C4-2B (cell line): ENCODE measurements around the gene UBALD2.
A peak's percentile ranks its signal among the peaks of the same experiment; 100 is the strongest.

ENCODE experiments used
- H3K27ac ChIP-seq: fragments of 450-650 bp; 2 replicates; pipeline ENCODE4 v1.5.1; 2017
- ZFX ChIP-seq: fragments of 450-650 bp; IDR thresholded peaks from 2 replicates; pipeline ENCODE4 v1.6.1; 2017
- TF ChIP-seq, protein P1 (sequence below): fragments of 450-650 bp; conservative IDR thresholded peaks from 2 replicates; pipeline ENCODE4 v1.5.1; 2017; ENCODE audit warnings: mild to moderate bottlenecking

The UBALD2 gene

GRCh38 chr17:76275382-76276068, 10.4 kb downstream of the UBALD2 start:
- TF ChIP-seq, protein P1, sequence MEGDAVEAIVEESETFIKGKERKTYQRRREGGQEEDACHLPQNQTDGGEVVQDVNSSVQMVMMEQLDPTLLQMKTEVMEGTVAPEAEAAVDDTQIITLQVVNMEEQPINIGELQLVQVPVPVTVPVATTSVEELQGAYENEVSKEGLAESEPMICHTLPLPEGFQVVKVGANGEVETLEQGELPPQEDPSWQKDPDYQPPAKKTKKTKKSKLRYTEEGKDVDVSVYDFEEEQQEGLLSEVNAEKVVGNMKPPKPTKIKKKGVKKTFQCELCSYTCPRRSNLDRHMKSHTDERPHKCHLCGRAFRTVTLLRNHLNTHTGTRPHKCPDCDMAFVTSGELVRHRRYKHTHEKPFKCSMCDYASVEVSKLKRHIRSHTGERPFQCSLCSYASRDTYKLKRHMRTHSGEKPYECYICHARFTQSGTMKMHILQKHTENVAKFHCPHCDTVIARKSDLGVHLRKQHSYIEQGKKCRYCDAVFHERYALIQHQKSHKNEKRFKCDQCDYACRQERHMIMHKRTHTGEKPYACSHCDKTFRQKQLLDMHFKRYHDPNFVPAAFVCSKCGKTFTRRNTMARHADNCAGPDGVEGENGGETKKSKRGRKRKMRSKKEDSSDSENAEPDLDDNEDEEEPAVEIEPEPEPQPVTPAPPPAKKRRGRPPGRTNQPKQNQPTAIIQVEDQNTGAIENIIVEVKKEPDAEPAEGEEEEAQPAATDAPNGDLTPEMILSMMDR: no peak
- TF ChIP-seq ZFX: no peak
- H3K27ac ChIP-seq: no peak overlapping the region

- no peak for TF ChIP-seq ZFX
- TF ChIP-seq, protein P1: no peak
- no peak overlapping the region for H3K27ac ChIP-seq
Observed at GRCh38 chr17:76276069-76276431, 10.9 kb downstream of the UBALD2 start.

GRCh38 chr17:76276461-76277299, 11.5 kb downstream of the UBALD2 start:
- peak overlapping the region; percentile 5; the same call in 1 of the 2 replicates for H3K27ac ChIP-seq
- no peak for TF ChIP-seq ZFX
- TF ChIP-seq, protein P1: no peak

DNA sequence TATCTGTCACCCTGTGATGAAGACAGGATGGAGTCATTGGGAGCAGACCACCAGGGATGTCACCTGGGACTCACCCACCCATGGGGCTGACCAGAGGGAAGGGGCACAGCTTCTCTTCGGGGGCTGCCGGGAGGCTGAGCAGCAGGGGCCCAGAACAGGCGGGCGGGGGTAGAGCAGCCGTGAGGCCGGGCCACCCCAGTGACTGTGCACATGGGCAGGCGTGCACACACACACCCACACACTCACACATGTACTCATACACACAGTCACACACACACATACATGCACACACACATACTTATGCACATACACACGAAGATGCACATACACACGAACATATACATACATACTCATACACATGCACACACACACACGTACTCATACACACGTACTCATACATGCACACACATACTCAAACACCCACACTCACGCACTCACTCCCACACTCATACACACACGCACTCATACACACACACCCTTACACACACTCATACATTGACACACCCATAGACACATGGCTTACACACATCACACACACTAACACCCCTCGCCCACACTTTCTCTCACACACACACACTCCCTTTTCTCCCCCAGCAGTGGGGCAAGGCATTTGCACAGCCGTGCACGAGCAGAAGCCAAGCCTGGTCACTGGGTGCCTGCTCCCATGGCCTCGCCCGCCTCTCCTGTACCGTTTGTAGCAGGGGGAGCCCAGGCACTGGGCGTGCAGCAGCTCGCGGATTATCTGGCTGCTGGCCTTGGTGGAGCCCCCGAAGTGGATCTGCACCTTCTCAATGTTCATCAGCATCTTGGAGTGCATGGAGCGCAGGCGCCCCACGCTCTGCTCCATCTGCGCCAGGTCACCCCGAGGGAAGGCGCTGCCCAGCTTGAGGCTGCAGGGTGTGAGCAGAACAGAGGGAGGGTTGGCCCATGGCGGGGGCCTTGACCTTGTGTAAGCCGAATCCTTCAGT, 12.4 kb downstream of the UBALD2 start:
- H3K27ac ChIP-seq: peak overlapping the region; percentile 85

GRCh38 chr17:76278268-76278908, 13.2 kb downstream of the UBALD2 start:
- TF ChIP-seq, protein P1: no peak
- TF ChIP-seq ZFX: no peak
- H3K27ac ChIP-seq: peak overlapping the region; percentile 85

More for the DNA sequence above, 12.4 kb downstream of the UBALD2 start:
- TF ChIP-seq, protein P1: no peak
- TF ChIP-seq ZFX: no peak

DNA sequence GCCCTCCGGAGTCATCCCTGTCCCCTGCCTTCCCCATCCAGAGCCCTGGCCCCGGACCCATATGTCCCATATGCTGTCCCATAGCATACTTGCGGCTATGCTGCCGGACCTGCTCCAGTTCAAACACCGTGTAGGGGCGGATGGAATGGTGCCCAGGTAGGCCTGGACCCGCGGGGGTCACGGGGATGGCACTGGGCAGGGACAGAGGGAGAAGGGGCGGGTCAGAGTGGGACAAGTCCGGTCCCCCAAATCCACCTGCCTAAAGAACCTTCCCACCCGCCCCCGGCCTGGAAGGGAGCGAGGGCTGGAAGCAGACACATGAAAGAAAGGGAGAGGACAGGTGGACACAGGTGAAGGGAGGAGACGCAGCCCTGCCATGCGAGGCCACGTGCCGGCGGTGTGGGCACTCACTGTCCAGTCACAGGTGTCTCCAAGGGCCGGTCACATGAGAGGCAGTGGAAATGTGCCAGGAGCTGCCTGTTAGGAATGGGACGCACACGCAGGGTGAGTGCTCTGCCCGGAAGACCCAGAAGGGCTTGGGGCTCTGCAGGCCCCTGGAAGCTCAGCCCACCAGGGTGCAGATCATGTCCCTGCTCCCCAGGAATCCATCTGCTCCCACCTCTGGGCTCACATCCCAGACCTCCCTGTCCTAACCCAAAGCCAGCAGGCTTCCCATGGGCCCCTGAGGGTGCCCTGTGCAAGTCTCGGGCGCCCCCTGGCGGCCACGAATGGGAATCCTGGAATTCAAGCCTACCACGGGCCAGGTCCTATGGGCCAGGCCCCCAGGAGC, 14.0 kb downstream of the UBALD2 start:
- peak overlapping the region; percentile 85 for H3K27ac ChIP-seq
- TF ChIP-seq, protein P1: peak; percentile 99
- peak; percentile 30; the same call in 1 of the 2 replicates for TF ChIP-seq ZFX
